HepG2 (cell line): ENCODE data around the gene PNKD. TPM values are rescaled to one million over a fixed set of nuclear protein-coding genes. Genes with fewer than 3 reads are reported as not detected.

Experiments
- ATF6 ChIP-seq: sonication (generic); formaldehyde crosslinking; conservative IDR thresholded peaks from 2 replicates; pipeline ENCODE4 v1.4.0; 2020; ENCODE audit warnings: missing genetic modification reagents
- DRAP1 ChIP-seq: IDR thresholded peaks from 2 replicates; pipeline ENCODE4 v1.6.1; 2016; ENCODE audit warnings: missing genetic modification reagents, missing compliant biosample characterization
- HDAC1 ChIP-seq: sonication (generic); formaldehyde crosslinking; IDR thresholded peaks from 2 replicates; pipeline ENCODE4 v1.5.1; 2020; ENCODE audit warnings: mild to moderate bottlenecking, missing genetic modification reagents
- HDAC2 ChIP-seq: sonication (generic); formaldehyde crosslinking; IDR thresholded peaks from 2 replicates; pipeline ENCODE4 v1.4.0; 2020; ENCODE audit warnings: missing genetic modification reagents
- HMG20A ChIP-seq: IDR thresholded peaks from 2 replicates; pipeline ENCODE4 v1.6.1; 2016; ENCODE audit warnings: borderline replicate concordance
- LCORL ChIP-seq, 2 experiments: fragments of 450-650 bp in 1 of 2; sonication (generic) in 1 of 2; formaldehyde crosslinking in 1 of 2; IDR thresholded peaks; 2 replicates each; pipeline versions ENCODE4 v1.5.0 to v1.6.1; 2017 to 2020; ENCODE audit warnings: antibody characterized with exemption in 1 of 2, missing genetic modification reagents in 1 of 2
- NBN ChIP-seq: fragments of 450-650 bp; conservative IDR thresholded peaks from 2 replicates; pipeline ENCODE4 v1.6.1; 2017
- RFXANK ChIP-seq: IDR thresholded peaks from 2 replicates; pipeline ENCODE4 v1.6.1; 2016
- SRY ChIP-seq: sonication (generic); formaldehyde crosslinking; IDR thresholded peaks from 2 replicates; pipeline ENCODE4 v1.8.0; 2022; ENCODE audit warnings: mild to moderate bottlenecking, missing genetic modification reagents
- ZKSCAN5 ChIP-seq: sonication (generic); formaldehyde crosslinking; IDR thresholded peaks from 2 replicates; pipeline ENCODE4 v1.5.1; 2020; ENCODE audit warnings: mild to moderate bottlenecking, missing genetic modification reagents
- ZNF160 ChIP-seq: sonication (generic); formaldehyde crosslinking; IDR thresholded peaks from 2 replicates; pipeline ENCODE4 v1.8.0; 2022; ENCODE audit warnings: mild to moderate bottlenecking, inconsistent platforms, missing genetic modification reagents
- ZNF562 ChIP-seq: sonication (generic); formaldehyde crosslinking; IDR thresholded peaks from 2 replicates; pipeline ENCODE4 v1.8.0; 2022; ENCODE audit warnings: missing genetic modification reagents, borderline replicate concordance
- ZNF703 ChIP-seq: sonication (generic); formaldehyde crosslinking; IDR thresholded peaks from 2 replicates; pipeline ENCODE4 v1.5.1; 2020; ENCODE audit warnings: missing genetic modification reagents, mild to moderate bottlenecking, moderate library complexity, borderline replicate concordance
- ZNF780A ChIP-seq: sonication (generic); formaldehyde crosslinking; IDR thresholded peaks from 2 replicates; pipeline ENCODE4 v1.8.0; 2022; ENCODE audit warnings: mild to moderate bottlenecking, missing genetic modification reagents, moderate library complexity
- ZNF790 ChIP-seq: sonication (generic); formaldehyde crosslinking; IDR thresholded peaks from 2 replicates; pipeline ENCODE4 v1.8.0; 2022; ENCODE audit warnings: missing genetic modification reagents, mild to moderate bottlenecking, borderline replicate concordance
- ZXDC ChIP-seq: sonication (generic); formaldehyde crosslinking; IDR thresholded peaks from 2 replicates; pipeline ENCODE4 v1.5.0; 2020; ENCODE audit warnings: mild to moderate bottlenecking, missing genetic modification reagents
- polyA plus RNA-seq, 8 experiments: library from polyadenylated mRNA; depleted of rRNA in 3 of 8; stranded (reverse) in 7 of 8; unstranded in 1 of 8; fragments of >200 nt; fragmentation: Illumina TruSeq in 4 of 8; extraction: Trizol in 4 of 8; gene quantifications; 2 replicates each; pipeline versions ENCODE4 v1.2.1 to v1.2.3, GENCODE V29; 2011 to 2016; ENCODE audit warnings: low read depth in 4 of 8, missing spikeins in 1 of 8, mixed read lengths in 1 of 8; ENCODE audit not compliant: insufficient read depth in 1 of 8
- total RNA-seq, 5 experiments: library from RNA; depleted of rRNA; stranded (reverse); fragments of >200 nt; fragmentation: Illumina TruSeq; extraction: Trizol; gene quantifications; 2 replicates each; pipeline ENCODE4 v1.2.3, GENCODE V29; 2016; ENCODE audit warnings: low read depth in 1 of 5
- TF ChIP-seq, protein P1 (sequence below): sonication (generic); formaldehyde crosslinking; IDR thresholded peaks from 2 replicates; pipeline ENCODE4 v1.5.0; 2020; ENCODE audit warnings: mild to moderate bottlenecking, low read depth, missing genetic modification reagents, borderline replicate concordance
- TF ChIP-seq, protein P2 (sequence below): sonication (generic); formaldehyde crosslinking; IDR thresholded peaks from 2 replicates; pipeline ENCODE4 v1.4.0; 2020; ENCODE audit warnings: missing genetic modification reagents
- TF ChIP-seq, protein P3 (sequence below): sonication (generic); formaldehyde crosslinking; IDR thresholded peaks from 2 replicates; pipeline ENCODE4 v1.9.0; 2022; ENCODE audit warnings: low read depth, missing genetic modification reagents
- TF ChIP-seq, protein P4 (sequence below): sonication (generic); formaldehyde crosslinking; IDR thresholded peaks from 2 replicates; pipeline ENCODE4 v1.8.0; 2022; ENCODE audit warnings: mild to moderate bottlenecking, missing genetic modification reagents

PNKD gene
- total and polyA plus RNA-seq, 2 of the 13 experiments (the other 11 are each of a cell fraction or from before 2014, with no cell fraction given): 55.9 to 80.4 TPM

DNA sequence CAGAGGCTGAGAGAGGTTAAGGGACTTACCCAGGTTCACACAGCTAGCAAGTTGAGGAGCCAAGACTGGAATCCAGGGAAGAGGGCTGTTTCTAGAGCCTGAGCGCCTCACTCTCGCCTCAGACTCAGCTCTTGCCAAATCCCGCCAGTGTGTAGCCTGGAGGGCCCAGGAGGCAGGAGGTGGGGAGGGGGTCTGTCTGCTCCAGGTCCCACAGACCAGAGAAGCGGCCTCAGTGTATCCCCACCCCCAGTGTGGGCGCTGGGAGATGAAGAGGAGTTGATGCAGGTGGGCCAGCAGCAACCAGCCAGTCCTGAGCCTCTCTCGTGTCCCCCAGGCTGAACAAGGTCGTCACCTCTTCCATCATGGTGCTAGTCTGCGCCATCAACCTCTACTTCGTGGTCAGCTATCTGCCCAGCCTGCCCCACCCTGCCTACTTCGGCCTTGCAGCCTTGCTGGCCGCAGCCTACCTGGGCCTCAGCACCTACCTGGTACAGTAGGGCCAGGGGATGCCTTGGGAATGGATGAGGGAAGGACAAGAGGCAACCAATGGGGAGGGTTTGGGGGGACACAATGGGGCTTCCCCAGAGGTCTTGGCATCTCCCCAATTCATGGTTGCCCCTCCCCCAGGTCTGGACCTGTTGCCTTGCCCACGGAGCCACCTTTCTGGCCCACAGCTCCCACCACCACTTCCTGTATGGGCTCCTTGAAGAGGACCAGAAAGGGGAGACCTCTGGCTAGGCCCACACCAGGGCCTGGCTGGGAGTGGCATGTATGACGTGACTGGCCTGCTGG is 124.2 kb downstream of the PNKD start (continued):
- no peak for TF ChIP-seq ZNF790
- no peak for TF ChIP-seq ZNF160 (CRISPR knock-in tag)
- no peak for TF ChIP-seq LCORL (IDR thresholded peaks at IDR 0.05)
- no peak for TF ChIP-seq LCORL (CRISPR knock-in tag; IDR thresholded peaks at IDR 0.05)
- TF ChIP-seq, protein P1, sequence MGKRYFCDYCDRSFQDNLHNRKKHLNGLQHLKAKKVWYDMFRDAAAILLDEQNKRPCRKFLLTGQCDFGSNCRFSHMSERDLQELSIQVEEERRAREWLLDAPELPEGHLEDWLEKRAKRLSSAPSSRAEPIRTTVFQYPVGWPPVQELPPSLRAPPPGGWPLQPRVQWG (CRISPR knock-in tag): no peak
- TF ChIP-seq DRAP1 (CRISPR knock-in tag): no peak
- no peak for TF ChIP-seq RFXANK (CRISPR knock-in tag)
- no peak for TF ChIP-seq ZKSCAN5
- TF ChIP-seq HMG20A (CRISPR knock-in tag): no peak
- no peak for TF ChIP-seq NBN
- no peak for TF ChIP-seq ZXDC
- no peak for TF ChIP-seq HDAC2 (CRISPR knock-in tag)
- no peak for TF ChIP-seq ZNF703 (CRISPR knock-in tag)
- no peak for TF ChIP-seq SRY (CRISPR knock-in tag)
- no peak for TF ChIP-seq ATF6 (CRISPR knock-in tag)
- TF ChIP-seq, protein P2, sequence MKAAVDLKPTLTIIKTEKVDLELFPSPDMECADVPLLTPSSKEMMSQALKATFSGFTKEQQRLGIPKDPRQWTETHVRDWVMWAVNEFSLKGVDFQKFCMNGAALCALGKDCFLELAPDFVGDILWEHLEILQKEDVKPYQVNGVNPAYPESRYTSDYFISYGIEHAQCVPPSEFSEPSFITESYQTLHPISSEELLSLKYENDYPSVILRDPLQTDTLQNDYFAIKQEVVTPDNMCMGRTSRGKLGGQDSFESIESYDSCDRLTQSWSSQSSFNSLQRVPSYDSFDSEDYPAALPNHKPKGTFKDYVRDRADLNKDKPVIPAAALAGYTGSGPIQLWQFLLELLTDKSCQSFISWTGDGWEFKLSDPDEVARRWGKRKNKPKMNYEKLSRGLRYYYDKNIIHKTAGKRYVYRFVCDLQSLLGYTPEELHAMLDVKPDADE: no peak
- no peak for TF ChIP-seq ZNF562
- TF ChIP-seq, protein P3, sequence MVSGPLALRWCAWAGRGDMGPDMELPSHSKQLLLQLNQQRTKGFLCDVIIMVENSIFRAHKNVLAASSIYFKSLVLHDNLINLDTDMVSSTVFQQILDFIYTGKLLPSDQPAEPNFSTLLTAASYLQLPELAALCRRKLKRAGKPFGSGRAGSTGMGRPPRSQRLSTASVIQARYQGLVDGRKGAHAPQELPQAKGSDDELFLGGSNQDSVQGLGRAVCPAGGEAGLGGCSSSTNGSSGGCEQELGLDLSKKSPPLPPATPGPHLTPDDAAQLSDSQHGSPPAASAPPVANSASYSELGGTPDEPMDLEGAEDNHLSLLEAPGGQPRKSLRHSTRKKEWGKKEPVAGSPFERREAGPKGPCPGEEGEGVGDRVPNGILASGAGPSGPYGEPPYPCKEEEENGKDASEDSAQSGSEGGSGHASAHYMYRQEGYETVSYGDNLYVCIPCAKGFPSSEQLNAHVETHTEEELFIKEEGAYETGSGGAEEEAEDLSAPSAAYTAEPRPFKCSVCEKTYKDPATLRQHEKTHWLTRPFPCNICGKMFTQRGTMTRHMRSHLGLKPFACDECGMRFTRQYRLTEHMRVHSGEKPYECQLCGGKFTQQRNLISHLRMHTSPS (CRISPR knock-in tag): no peak
- no peak for TF ChIP-seq HDAC1 (CRISPR knock-in tag)
- TF ChIP-seq, protein P4, sequence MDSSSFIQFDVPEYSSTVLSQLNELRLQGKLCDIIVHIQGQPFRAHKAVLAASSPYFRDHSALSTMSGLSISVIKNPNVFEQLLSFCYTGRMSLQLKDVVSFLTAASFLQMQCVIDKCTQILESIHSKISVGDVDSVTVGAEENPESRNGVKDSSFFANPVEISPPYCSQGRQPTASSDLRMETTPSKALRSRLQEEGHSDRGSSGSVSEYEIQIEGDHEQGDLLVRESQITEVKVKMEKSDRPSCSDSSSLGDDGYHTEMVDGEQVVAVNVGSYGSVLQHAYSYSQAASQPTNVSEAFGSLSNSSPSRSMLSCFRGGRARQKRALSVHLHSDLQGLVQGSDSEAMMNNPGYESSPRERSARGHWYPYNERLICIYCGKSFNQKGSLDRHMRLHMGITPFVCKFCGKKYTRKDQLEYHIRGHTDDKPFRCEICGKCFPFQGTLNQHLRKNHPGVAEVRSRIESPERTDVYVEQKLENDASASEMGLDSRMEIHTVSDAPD (CRISPR knock-in tag): no peak
- no peak for TF ChIP-seq ZNF780A (CRISPR knock-in tag)
